CD4-positive, alpha-beta T cell treated with Interferon alpha-2 for 1 hour (primary cell): ENCODE measurements around the gene SLC38A11.
A peak's percentile ranks its signal among the peaks of the same experiment; 100 is the strongest.

Experiments used
- DNase-seq, 2 donors: peaks; one replicate each; pipeline ENCODE4 v3.0.0-alpha.2; 2020 to 2022

Gene SLC38A11

DNA sequence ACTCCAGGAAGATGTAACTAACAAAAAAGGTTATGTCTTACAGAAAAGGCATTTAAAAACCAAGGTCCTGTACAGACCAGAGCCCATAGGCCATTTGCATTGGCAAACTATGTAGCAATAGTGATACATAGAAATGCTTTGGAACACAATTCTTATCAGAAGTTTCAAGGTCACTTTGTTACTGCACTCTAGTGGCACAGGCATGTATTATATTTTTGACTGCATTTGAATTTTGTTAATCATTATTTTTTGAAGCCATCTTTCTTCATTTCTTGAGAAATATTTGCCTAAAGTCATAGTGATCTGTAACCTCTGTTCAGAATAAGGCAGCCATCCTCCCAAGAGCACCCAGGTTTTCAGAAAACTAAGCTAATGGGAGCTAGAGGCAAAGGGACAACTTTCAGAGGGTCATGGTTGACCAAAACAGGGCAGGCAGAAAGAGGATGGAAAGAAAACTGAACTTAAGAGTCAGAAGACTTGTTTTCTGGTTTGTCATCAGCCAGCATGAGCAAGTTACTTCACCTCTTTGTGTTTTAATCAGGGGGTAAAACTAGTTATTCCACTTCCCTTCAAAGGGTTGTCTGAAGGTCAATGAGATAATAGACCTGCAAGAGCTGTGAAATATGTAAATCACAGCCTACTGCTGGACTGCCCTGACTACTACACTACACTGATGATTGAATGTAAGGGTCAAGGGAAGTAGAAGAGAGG lies 41.5 kb downstream of the SLC38A11 start:
- no peak for DNase-seq

DNA sequence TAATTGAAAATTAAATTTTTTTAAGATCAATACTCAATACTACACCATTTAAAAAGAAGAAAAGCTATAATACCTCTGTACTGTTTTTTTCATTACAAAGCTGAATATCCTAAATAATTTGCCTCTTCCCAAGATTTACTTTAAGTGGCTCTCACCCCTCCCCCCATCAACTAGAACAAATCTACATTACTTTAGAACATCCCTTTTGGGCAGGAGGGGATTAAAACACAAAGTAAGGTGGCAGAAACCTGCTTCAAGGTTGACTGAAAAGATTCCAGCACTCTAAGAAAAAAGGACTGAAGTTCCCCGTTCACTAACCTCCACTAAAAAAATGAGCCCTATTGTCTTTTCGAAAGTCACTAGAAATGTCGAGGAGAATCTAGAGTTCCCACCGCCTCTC lies 42.3 kb downstream of the SLC38A11 start:
- no peak for DNase-seq

DNA sequence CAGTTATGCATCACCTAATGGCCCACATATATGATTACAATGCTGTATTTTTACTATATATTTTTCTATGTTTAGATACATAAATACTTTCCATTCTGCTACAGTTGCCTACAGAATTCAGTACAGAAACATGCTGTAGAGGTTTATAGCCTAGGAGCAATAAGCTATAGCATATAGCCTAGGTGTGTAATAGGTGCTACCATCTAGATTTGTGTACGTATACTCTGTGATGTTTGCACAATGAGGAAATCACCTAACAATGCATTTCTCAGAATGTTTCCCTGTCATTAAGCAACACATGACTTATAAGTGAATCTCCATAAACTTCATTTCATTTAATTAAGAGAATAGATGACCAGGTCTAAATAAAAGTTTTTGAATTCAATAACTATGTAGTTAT lies 43.5 kb downstream of the SLC38A11 start:
- DNase-seq: no peak

DNA sequence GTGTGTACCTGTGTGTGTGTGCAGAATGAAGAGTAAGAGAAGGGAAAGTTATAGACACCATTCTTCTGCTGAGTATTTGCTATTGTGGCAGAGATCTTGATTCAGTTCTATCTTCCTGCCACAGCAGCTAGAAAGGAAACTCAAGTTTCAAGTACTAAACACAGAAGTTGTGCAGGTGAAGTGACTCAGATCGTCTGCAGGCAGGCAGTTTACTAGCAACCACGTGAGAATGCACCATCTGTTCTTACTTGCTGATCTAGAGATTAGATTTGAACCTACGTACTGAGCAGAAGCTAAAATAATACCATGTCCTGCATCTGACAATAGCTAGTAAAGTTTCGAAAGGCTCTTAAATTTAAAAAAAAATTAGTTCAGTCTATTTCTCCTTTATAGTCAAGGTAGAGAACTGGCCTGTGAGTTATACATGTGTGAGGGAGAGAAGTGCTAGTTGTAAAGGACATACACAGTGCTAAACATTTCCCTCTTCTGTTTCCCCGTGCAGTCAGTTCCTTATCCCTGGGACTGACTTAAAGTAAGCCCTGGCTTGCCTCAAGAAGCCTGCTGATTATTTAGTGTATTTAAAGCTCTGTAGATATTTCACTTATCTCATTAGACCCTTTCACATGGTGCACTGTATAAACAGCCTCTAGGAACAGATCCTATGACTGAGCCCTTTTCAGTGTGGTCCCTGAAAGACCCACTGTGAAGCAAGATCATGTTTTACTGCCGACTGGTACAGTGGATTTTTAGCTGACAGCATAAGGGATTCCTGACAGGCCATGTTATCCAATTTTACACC lies 45.0 kb downstream of the SLC38A11 start:
- peak in 1 of 2 donors; percentile 26 for DNase-seq

DNA sequence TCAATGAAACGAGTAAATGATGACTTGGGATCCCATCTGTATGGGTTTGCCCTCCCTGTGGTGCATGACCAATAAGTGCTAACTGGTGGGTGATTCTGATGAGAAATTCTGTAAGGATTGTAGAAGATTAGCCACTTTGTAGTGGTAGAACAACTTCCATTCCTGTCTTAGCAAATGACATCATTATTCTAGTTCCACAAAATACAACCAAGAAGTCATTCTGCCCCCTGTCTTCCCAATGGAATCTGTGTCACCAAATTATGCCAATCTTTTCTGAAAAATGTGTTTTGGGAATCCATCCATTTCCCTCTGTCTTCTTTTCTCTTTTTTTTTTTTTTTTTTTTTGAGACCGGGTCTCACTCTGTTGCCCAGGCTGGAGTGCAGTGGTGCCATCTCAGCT lies 48.4 kb downstream of the SLC38A11 start:
- no peak for DNase-seq

DNA sequence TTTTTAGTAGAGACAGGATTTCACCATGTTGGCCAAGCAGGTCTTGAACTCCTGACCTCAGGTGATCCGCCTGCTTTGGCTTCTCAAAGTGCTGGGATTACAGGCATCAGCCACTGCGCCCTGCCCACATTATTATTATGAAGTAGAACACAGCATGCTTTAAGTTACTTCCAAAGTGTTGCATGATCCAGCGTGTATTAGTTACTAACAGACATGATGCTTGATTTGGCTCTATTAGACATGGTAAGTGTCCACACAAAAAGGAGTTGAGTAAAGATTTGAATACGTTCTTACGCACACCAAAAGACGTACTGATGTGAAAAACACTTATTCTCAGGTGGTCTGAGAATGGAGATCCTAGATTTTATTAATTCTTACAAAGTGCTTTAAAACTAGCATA lies 50.0 kb downstream of the SLC38A11 start:
- DNase-seq: no peak

DNA sequence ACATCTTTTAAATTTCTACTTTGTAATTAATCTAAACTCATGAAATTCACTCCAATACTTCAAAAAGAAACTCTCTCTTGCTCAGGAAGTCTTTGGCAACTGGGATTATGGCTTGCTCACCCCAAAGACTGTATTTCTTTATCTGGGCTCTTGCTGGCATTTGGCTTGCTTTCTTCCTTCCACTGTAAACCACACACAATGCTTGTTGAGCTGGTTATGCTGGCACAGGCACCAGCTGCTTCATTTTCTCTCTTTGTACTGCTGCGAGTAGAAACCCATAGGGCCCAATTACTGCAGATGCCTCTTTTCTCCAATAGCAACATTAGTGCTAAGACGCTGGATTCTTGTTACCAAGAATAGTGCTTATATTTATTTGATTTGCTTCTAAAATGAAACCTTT lies 51.4 kb downstream of the SLC38A11 start:
- DNase-seq: no peak

DNA sequence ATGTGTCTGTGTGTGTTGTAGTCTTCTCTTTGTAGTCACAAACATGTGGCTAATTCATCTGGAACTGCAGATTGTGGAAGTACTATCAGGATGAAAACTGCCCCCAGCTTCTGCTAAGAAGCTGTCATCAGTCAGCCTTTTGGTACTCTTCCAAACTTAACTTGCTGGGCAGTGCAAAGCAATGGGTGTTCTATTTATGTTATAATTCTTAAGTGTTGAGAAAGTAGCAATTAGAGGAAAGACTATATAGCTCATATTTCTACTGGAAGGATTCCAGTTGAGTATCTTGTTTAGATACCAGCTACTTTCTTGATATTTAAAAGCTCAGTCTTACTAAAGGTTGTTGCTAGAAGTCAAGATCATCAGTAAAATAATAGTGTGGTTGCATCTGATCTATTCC lies 52.1 kb downstream of the SLC38A11 start:
- no peak for DNase-seq

DNA sequence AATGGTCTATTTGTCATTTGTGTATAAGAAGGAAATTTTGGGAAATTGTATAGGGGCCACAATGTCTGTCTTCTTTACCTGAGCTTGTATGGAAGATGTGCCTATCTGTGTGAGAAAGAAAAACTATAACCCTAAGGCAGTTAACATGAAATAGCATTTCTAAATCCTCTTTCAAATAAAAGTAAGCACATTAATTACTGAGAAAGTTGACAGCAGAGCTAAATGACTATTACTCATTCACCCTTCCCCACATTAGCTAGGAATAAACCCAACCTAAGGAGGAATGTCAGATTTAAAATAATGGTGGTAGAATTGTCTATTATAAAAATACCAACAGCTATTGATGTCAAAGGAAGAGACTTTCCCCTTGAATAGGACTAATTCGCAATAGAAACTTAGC lies 56.2 kb downstream of the SLC38A11 start:
- no peak for DNase-seq

DNA sequence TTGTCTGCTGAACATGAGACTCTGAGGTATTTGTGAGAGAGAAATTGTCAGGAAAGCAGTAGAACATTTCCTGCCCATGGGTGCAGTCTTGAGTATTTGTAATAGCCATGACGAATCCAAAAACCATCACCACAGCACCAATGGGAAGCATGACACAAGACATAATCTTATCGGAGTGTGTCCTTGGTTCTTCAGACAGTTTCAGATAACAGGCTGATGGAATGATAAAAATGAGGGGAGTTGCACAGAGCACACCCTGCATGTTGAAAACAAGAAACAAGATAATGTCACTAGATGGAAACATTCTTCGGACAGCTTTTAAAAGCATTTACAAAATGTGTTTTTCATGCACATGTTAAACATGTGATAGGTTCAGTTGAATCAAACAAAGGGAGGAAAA lies 56.9 kb downstream of the SLC38A11 start:
- no peak for DNase-seq

DNA sequence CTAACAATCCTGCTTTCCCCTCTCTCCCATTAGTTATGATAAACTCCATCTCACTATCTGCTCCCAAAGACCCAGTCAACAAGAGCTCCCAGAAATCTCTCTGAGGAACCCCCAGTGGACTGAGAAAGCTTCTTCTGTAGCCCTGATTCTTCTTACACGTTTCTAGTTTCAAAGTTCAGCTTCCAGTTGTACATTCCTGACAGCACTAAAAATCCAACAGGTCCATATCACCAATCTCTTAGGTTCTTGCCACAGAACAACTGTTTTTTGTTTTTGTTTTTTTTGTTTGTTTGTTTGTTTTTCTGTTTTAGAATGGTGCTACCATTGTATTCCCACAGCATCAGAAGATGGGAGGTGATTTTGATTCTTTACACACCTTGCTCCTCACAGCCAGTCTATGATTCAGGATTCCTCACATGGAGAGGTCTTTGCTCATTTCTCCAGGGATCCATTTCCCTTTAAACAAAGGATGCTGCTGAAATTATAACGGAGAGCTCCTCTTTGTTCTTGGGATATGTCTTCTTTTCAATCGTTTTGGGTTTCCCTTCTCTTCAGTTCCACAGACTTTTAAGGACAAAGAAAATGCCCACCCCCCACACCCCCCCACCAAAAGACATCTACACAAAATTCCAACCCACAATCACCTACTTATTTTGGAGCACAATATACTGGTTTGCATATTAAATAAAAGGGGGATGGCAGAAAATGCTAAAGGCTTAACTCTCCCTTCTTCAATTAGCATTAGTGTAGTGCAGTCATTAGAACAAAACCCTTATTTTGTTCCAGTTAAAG lies 57.7 kb downstream of the SLC38A11 start:
- no peak for DNase-seq

DNA sequence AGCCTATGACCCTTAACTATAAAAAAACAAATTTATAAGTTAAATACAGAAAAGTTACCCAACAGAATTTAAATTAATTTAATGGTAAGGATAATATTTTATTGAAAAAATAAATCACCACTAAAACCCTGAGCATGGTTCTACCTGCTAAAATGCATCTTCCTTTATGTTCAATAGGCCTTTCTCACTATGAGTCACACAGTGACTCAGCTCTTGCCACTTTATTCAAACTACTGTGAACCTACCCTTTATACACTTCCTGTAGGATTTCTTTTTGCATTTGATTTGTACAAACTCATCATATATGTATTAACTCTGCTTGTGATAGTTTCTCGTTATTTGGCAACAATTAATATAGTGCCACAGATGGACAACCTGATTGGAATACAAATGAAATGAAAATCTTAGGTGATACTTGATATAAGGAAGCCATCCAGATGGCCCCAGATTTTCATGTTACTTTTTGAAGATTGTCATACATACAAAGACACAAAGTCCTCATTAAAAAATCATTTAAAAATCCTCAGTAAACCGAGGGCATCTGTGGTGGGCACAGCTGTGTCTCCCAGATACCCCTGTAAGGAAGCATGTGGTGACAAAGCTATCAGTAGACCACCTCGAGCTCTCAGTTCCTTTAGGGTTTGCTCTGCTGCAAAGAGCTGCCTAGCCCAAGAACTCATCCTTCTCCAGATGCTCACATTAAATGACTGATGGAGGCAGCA lies 58.5 kb downstream of the SLC38A11 start:
- DNase-seq: no peak

DNA sequence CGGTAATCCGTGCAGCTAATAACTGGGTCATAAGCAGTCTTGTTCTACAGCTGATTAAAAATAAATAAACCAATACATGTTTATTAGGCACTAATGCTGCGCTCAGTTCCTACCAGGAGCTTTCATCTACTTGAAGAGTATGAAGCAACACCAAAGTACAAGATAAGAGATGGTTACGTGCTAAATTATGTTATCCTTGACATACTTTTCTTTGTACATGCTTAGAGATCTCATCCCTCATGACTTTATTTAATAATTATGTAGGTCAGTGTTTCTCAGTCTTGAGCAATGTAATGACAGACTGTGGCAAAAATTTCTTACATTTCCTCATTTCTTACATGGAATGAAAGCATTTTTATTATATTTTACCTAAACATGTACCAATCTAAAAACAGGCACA lies 59.1 kb downstream of the SLC38A11 start:
- no peak for DNase-seq

DNA sequence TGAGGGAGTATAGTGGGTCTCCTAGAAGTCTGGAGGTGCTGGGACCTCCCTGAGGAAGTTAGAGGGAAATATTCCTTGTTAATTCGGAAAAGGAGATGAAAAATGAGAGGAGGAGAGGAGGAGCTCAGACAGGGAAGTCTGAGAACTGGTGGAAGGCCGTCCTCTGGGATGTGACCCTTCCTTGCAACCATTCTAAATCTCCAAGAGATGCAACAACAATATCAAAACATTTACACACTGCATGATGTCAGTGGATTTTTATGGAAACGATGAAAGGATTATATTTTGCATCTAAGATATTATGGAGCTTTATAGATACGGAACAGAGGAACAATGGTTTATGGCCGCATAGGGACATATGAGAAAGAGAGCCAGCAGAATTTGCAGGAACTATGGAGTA lies 63.9 kb downstream of the SLC38A11 start:
- no peak for DNase-seq

DNA sequence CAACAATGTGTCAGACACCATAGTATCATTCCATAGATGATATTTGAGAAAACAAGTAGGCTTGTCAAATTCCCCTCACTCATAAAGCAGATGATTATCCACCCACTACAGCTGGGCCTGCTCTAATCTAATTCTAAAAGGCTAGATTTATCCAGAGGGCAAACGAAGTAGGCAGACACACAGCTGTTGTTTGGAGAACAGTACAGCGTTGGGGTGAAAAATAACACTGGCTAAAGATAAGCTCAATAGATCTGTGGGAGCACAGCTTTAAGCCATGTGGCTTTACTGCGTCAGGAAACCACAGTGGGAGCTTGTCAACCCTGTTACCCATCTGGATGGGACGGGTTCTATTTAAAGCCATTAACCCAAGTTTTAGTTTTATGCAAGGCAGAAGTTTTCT lies 64.8 kb downstream of the SLC38A11 start:
- no peak for DNase-seq

DNA sequence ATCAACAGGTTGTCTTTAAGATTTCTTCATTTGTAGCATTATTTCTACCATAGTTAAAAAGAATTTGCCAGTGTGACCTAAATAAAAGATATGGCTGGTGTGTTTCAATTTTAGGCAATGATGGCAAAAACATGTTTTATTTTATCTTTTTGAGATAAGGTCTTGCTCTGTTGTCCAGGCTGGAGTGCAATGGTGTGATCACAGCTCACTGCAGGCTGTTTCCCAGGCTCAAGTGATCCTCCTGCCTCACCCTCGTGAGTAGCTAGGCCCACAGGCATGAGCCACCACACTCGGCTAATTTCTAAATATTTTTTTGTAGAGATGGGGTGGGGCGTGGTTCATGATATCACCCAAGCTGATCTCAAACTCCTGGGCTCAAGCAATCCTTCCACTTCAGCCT lies 66.7 kb downstream of the SLC38A11 start:
- no peak for DNase-seq

DNA sequence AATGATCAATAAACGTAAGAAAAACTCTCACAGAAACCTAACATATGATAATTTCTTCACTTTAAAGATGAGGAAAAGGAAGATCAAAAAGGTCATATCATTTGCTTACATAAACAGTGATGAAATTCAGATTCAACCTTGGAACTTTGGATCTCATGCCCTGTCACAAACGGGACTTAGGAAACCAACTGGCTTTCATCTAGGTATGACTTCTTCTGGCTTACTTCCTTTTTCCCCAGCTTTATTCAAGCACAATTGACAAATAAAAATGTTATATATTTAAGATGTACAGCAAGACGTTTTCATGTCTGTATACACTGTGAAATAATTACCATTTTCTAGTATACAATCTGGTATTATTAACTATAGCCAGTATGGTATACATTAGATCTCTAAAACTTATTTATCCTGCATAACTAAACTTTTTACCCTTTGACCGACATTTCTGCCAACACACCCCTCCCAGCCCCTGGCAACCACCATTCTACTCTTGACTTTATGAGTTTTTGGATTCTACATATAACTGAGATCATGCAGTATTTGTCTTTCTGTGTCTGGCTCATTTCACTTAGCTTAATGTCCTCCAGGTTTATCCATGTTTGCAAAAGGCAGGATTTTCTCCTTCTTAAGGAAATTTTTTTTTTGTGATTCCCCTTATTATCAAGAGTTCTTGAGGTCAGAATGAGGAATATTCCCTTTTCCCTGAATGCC lies 67.7 kb downstream of the SLC38A11 start:
- DNase-seq: no peak

DNA sequence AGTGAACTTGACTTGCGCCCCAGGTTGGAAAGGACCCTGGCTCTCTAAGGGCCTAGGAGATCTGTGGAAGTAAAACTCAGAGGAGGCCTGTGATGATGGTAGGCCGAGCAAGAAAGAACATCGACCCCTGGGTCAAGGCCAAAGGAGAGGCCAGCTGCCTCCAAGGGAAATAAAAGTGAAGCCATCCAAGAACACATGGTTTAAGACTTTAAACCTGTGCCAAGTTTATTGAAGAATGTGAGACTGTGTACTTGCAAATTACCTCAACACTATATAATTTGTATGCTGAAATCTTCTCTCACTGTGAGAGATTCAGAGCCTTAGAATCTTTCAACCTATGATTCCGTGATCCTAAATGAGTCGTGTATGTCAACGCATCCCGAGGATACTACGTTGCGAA lies 73.0 kb downstream of the SLC38A11 start:
- no peak for DNase-seq

DNA sequence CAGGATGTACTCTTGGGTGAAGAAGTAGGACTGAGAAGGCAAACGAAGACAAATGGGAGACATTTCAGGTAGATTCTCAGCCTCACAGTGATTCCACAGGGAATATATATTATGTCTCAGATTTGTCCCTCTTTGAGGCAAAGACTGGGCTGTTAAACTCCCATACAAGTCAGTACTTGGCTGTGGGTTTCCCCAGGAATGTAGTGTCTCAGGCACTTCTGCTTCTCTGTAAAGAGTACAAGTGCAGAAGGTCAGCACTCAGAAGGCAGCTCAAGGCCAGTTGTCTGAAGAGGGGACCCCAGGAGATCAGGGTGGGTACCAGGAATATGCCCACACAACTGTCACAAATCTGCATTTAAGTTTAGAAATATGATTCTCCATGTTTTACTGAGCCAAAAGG lies 73.8 kb downstream of the SLC38A11 start:
- DNase-seq: no peak

DNA sequence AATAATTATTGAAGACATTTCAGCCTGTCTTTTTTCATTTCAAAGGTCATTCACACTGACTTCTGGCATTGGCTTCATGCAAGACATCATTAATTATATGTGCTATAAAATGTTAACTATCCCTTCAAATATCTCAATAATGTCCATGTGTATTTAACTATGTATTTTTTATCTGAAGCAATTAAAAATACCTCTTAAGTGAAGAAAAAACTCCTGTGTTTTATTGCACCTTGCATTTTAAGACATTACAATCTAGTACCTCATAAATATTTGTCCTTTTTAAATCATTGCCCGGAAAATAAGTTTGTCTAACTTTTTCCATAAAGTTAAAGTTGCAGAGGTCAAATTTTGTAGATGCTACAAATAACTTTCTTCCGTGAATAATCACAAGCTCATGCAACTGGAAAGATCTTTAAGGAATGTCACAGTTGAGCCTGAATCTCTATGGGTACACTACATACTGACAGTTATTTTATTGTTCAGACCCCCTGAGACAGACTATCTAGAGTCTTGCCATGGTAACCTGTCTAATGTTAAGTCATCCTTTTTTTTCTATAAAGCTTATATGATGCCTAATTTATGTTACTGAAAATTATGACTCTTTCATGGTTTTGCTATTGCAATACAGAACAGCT lies 75.3 kb downstream of the SLC38A11 start:
- DNase-seq: no peak

DNA sequence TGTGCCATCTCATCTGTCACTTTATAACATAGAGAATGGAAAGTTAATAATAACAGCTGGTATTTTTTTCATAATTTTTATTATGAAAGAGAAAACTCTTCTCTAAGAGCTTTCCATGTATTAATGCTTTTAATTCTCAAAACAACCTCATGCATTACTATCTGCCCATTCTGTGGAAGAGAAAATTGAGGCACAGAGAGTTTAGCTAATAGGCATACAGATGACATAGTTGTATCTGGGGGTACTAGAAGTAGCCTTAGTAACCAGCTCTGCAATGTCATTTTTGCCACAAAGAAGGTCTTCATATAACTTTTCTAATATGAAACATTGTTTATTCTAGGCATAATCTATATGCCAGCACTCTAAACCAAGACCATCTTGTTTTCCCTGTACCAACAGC lies 77.4 kb downstream of the SLC38A11 start:
- no peak for DNase-seq

DNA sequence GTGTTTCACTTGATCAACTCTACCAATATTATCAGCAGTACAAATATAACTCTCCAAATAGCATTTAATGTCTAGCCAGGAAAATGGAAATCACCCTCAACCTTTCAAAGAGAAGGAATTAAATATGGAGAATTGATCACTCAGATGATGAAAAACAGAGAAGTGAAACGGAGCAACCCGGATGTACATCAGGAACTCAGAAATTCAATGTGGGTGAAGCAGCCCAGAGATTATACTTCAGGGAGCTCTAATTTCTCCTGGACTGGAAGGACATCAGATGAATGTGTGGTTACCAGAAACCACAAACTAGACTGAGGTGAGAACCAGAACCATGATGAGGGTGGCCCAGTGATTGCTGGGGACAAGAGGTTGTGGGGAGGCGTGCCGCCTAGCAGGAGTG lies 78.2 kb downstream of the SLC38A11 start:
- no peak for DNase-seq
